OCI-LY7 (cell line): ENCODE measurements around the gene MIS18BP1. TPM values are rescaled to one million over a fixed set of nuclear protein-coding genes. Genes with fewer than 3 reads are reported as not detected.

Experiments used
- BruUV-seq: library from RNA; stranded (reverse); fragments of 400-500 nt; replicated peaks from 2 replicates; lab custom pipeline; 2021; lab: Mats Ljungman, UMichigan
- CTCF ChIA-PET: fragments of 300-600 bp; sonication (Branson Sonifier 250); formaldehyde crosslinking; loops from one replicate; lab custom pipeline; 2022; ENCODE audit warnings: antibody characterized with exemption; ENCODE audit not compliant: unreplicated experiment; lab: Charles Lee
- POLR2A ChIA-PET: fragments of 300-600 bp; sonication (Branson Sonifier 250); formaldehyde crosslinking; loops from one replicate; lab custom pipeline; 2022; ENCODE audit warnings: antibody characterized with exemption; lab: Charles Lee
- DNase-seq: peaks from one replicate; pipeline ENCODE4 v3.0.0-alpha.2; 2015; ENCODE audit warnings: low spot score
- H2AFZ ChIP-seq: fragments of 200-600 bp; sonication (generic), shearing (Covaris generic); 2 replicates; pipeline ENCODE4 v1.6.1; 2014; ENCODE audit warnings: mild to moderate bottlenecking, antibody characterized with exemption, low read length, moderate library complexity
- H3K27ac ChIP-seq: fragments of 200-600 bp; sonication (generic); 2 replicates; pipeline ENCODE4 v1.5.1; 2014; ENCODE audit warnings: mixed run types, low read depth, mild to moderate bottlenecking, moderate library complexity, low read length, inconsistent platforms; ENCODE audit not compliant: poor library complexity, severe bottlenecking
- H3K36me3 ChIP-seq: fragments of 200-600 bp; sonication (generic); 2 replicates; pipeline ENCODE4 v1.6.1; 2014; ENCODE audit warnings: mild to moderate bottlenecking, antibody characterized with exemption, low read length, moderate library complexity, mixed read lengths; ENCODE audit not compliant: insufficient read depth
- H3K4me1 ChIP-seq: fragments of 200-600 bp; sonication (generic); 2 replicates; pipeline ENCODE4 v1.5.1; 2014; ENCODE audit warnings: mild to moderate bottlenecking, low read length; ENCODE audit not compliant: insufficient read depth, poor library complexity, severe bottlenecking
- H3K4me2 ChIP-seq: fragments of 200-600 bp; sonication (generic); 2 replicates; pipeline ENCODE4 v1.6.1; 2014; ENCODE audit warnings: mild to moderate bottlenecking, low read length
- H3K4me3 ChIP-seq: fragments of 200-600 bp; sonication (generic); 2 replicates; pipeline ENCODE4 v1.5.1; 2014; ENCODE audit warnings: mild to moderate bottlenecking, low read depth, low read length; ENCODE audit not compliant: poor library complexity, severe bottlenecking
- H3K79me2 ChIP-seq: fragments of 200-600 bp; sonication (generic); 2 replicates; pipeline ENCODE4 v1.6.1; 2016; ENCODE audit warnings: low read depth, mild to moderate bottlenecking, low read length, moderate library complexity, mixed read lengths; ENCODE audit not compliant: insufficient read depth
- H3K9me2 ChIP-seq: fragments of 200-600 bp; sonication (generic); 2 replicates; pipeline ENCODE4 v1.6.1; 2016; ENCODE audit warnings: mild to moderate bottlenecking, low read length, mixed read lengths; ENCODE audit not compliant: insufficient read depth
- H3K9me3 ChIP-seq: fragments of 200-600 bp; sonication (generic); 2 replicates; pipeline ENCODE4 v1.6.1; 2014; ENCODE audit warnings: mild to moderate bottlenecking, mixed run types, low read length, mixed read lengths
- H4K20me1 ChIP-seq: fragments of 200-600 bp; sonication (generic); 2 replicates; pipeline ENCODE4 v1.6.1; 2014; ENCODE audit warnings: mild to moderate bottlenecking, antibody characterized with exemption, low read length, moderate library complexity, mixed read lengths; ENCODE audit not compliant: insufficient read depth
- CTCF ChIP-seq: fragments of 200-600 bp; sonication (generic); conservative IDR thresholded peaks from 2 replicates; pipeline ENCODE4 v1.5.1; 2014; ENCODE audit warnings: mild to moderate bottlenecking, antibody characterized with exemption, low read length, moderate library complexity, mixed read lengths
- EZH2phosphoT487 ChIP-seq: fragments of 200-600 bp; sonication (generic); IDR thresholded peaks from 2 replicates; pipeline ENCODE4 v1.6.1; 2018; ENCODE audit warnings: low read depth, borderline replicate concordance, mild to moderate bottlenecking, mixed run types, antibody characterized with exemption, low read length, moderate library complexity, mixed read lengths
- intact Hi-C: fragments of 100-400 bp; cut with micrococcal nuclease; formaldehyde crosslinking; loops from one replicate; pipeline ENCODE4 v1.10.0; 2022; ENCODE audit not compliant: unreplicated experiment
- total RNA-seq, 2 experiments: library from RNA; depleted of rRNA in 1 of 2; stranded (reverse); fragments of >200 nt in 1 of 2; shearing (Covaris generic) in 1 of 2; gene quantifications; 2 replicates each; pipeline ENCODE4 v1.2.3, GENCODE V29; 2014 to 2022

The MIS18BP1 gene
- total RNA-seq, 2 experiments from 2014 or later, result 99.2 to 103 TPM

- Histone ChIP-seq H4K20me1 (no peaks in the 10 kb centered on the region), H3K4me2 (no peak overlapping the region), H2AFZ (no peak overlapping the region), H3K36me3 (peaks cover 62% of the 10 kb centered on the region), H3K9me3 (no peaks in the 10 kb centered on the region), H3K4me1 (no peaks in the 10 kb centered on the region), H3K79me2 (no peaks in the 10 kb centered on the region), H3K27ac (no peak overlapping the region), H3K4me3 (no peak overlapping the region), H3K9me2 (no peaks in the 10 kb centered on the region)
- ChIA-PET POLR2A (interaction anchor here (0.6 to 0.8 kb wide), 3 partner anchors 50 to 1711 kb away, joined by 4 to 5 read pairs (median 4); no protein-coding TSS in a partner anchor), CTCF (no interaction called here)
- DNase-seq, result no peak
- BruUV-seq, result no TSS peak
- intact Hi-C loops, result no loop called here
- no peak for TF ChIP-seq CTCF
These were observed 54.5 kb downstream of the MIS18BP1 start for GRCh38 chr14:45198551-45198950.

- no peak for DNase-seq
- no peak for TF ChIP-seq CTCF
- no peak for TF ChIP-seq EZH2phosphoT487
- Histone ChIP-seq H3K36me3 (peaks cover 52% of the 10 kb centered on the region), H4K20me1 (no peaks in the 10 kb centered on the region), H3K4me2 (no peak overlapping the region), H2AFZ (no peak overlapping the region), H3K9me3 (no peaks in the 10 kb centered on the region), H3K4me1 (no peaks in the 10 kb centered on the region), H3K9me2 (no peaks in the 10 kb centered on the region), H3K27ac (no peak overlapping the region), H3K4me3 (no peak overlapping the region), H3K79me2 (peaks cover 5% of the 10 kb centered on the region; the same call in 1 of the 2 replicates)
- CTCF ChIA-PET, result no interaction called here
- intact Hi-C loops, result no loop called here
- BruUV-seq, result no TSS peak
- POLR2A ChIA-PET, result no interaction called here
These were observed 58.0 kb downstream of the MIS18BP1 start for GRCh38 chr14:45194964-45195363.

- POLR2A ChIA-PET, result interaction anchor here (0.7 to 1.1 kb wide), 2 partner anchors 15 to 1844 kb away, joined by 3 to 7 read pairs; no protein-coding TSS in a partner anchor
- TF ChIP-seq EZH2phosphoT487 (no peak), CTCF (no peak)
- H3K4me1 ChIP-seq, result no peaks in the 10 kb centered on the region
- no peaks in the 10 kb centered on the region for H3K79me2 ChIP-seq
- no peak overlapping the region for H3K4me2 ChIP-seq
- no peak overlapping the region for H3K27ac ChIP-seq
- H3K36me3 ChIP-seq, result peaks cover 59% of the 10 kb centered on the region
- no peaks in the 10 kb centered on the region for H4K20me1 ChIP-seq
- no TSS peak for BruUV-seq
- H2AFZ ChIP-seq, result no peak overlapping the region
- intact Hi-C loops, result no loop called here
- CTCF ChIA-PET, result no interaction called here
- DNase-seq, result no peak
- no peaks in the 10 kb centered on the region for H3K9me3 ChIP-seq
- H3K9me2 ChIP-seq, result no peaks in the 10 kb centered on the region
- H3K4me3 ChIP-seq, result no peak overlapping the region
These were observed 67.7 kb downstream of the MIS18BP1 start for GRCh38 chr14:45185100-45185814.
